Medulla oblongata (tissue), 1 donor: ENCODE data around the gene CA5A.

Experiments
- DNase-seq: peaks from one replicate; pipeline ENCODE4 v3.0.0-alpha.2; 2015; ENCODE audit errors: extremely low spot score

CA5A gene

GRCh38 chr16:87850009-87851006 lies 86.0 kb downstream of the CA5A start:
- DNase-seq = no peak

- no peak for DNase-seq
Measured at GRCh38 chr16:87849419-87850008, 86.8 kb downstream of the CA5A start.

GRCh38 chr16:87848676-87849345 lies 87.5 kb downstream of the CA5A start:
- no peak for DNase-seq

GRCh38 chr16:87847785-87848675 lies 88.3 kb downstream of the CA5A start:
- DNase-seq = peak; percentile 88

GRCh38 chr16:87847467-87847784 lies 88.9 kb downstream of the CA5A start:
- DNase-seq = no peak

- no peak for DNase-seq
Measured at GRCh38 chr16:87846705-87847466, 89.4 kb downstream of the CA5A start.

GRCh38 chr16:87845807-87846619 lies 90.3 kb downstream of the CA5A start:
- no peak for DNase-seq

- DNase-seq = no peak
Measured at GRCh38 chr16:87845213-87845612, 91.1 kb downstream of the CA5A start.

GRCh38 chr16:87844809-87845208 lies 91.5 kb downstream of the CA5A start:
- DNase-seq = no peak

- no peak for DNase-seq
Measured at GRCh38 chr16:87844120-87844733, 92.1 kb downstream of the CA5A start.

GRCh38 chr16:87843678-87844105 lies 92.6 kb downstream of the CA5A start:
- DNase-seq = no peak

GRCh38 chr16:87842209-87842869 lies 94.0 kb downstream of the CA5A start:
- DNase-seq = no peak

- no peak for DNase-seq
Measured at GRCh38 chr16:87841340-87842208, 94.8 kb downstream of the CA5A start.

- DNase-seq = no peak
Measured at GRCh38 chr16:87840271-87840978, 95.9 kb downstream of the CA5A start.

GRCh38 chr16:87839542-87840270 lies 96.6 kb downstream of the CA5A start:
- DNase-seq = no peak

GRCh38 chr16:87838643-87839541 lies 97.4 kb downstream of the CA5A start:
- DNase-seq = no peak
